ENCODE results near the gene SUPT20HL2. TPM values are rescaled to one million over a fixed set of nuclear protein-coding genes. Genes with fewer than 3 reads are reported as not detected.

SUPT20HL2 gene
- total and polyA plus RNA-seq, 4 donors, result not detected

- 88% methylated on average over 4 of the region's 4 CpGs for WGBS
- Histone ChIP-seq H3K4me3 (ENCODE audit: low read depth in 1 of 3, low read length in 3 of 3) (no peak overlapping the region), H3K27me3 (ENCODE audit: control insufficient read depth in 4 of 4, insufficient read depth in 4 of 4, low read length in 3 of 4) (peaks cover 0 to 4% (median 0%) of the 10 kb centered on the region in 4 donors), H3K9me3 (ENCODE audit: control insufficient read depth in 4 of 4, low read length in 3 of 4) (no peaks in the 10 kb centered on the region), H3K4me1 (ENCODE audit: control insufficient read depth in 4 of 4, insufficient read depth in 4 of 4, low read length in 3 of 4) (no peaks in the 10 kb centered on the region), H3K27ac (ENCODE audit: low read depth in 1 of 2, low read length in 2 of 2) (no peak overlapping the region), H3K9ac (ENCODE audit: low read depth in 1 of 2, low read length in 2 of 2) (no peak overlapping the region), H3K36me3 (ENCODE audit: control insufficient read depth in 4 of 4, insufficient read depth in 3 of 4, low read depth in 1 of 4, low read length in 3 of 4) (no peaks in the 10 kb centered on the region)
- no peak for DNase-seq (ENCODE audit: low spot score)
- no peak for TF ChIP-seq FOXA2 (IDR thresholded peaks at IDR 0.05)
These were observed 46.9 kb downstream of the SUPT20HL2 start for GRCh38 chrX:24266996-24267395.

GRCh38 chrX:24264383-24264782 is 49.5 kb downstream of the SUPT20HL2 start:
- Histone ChIP-seq H3K36me3 (ENCODE audit: control insufficient read depth in 4 of 4, insufficient read depth in 3 of 4, low read depth in 1 of 4, low read length in 3 of 4) (no peaks in the 10 kb centered on the region), H3K27ac (ENCODE audit: low read depth in 1 of 2, low read length in 2 of 2) (no peak overlapping the region), H3K9me3 (ENCODE audit: control insufficient read depth in 4 of 4, low read length in 3 of 4) (no peaks in the 10 kb centered on the region), H3K9ac (ENCODE audit: low read depth in 1 of 2, low read length in 2 of 2) (no peak overlapping the region), H3K27me3 (ENCODE audit: control insufficient read depth in 4 of 4, insufficient read depth in 4 of 4, low read length in 3 of 4) (peaks cover 0 to 4% (median 0%) of the 10 kb centered on the region in 4 donors), H3K4me3 (ENCODE audit: low read depth in 1 of 3, low read length in 3 of 3) (no peak overlapping the region), H3K4me1 (ENCODE audit: control insufficient read depth in 4 of 4, insufficient read depth in 4 of 4, low read length in 3 of 4) (peaks cover 0 to 7% (median 3%) of the 10 kb centered on the region in 4 donors)
- DNase-seq (ENCODE audit: low spot score), result no peak
- no peak for TF ChIP-seq ZBTB33 (IDR thresholded peaks at IDR 0.05)
- 92% methylated on average over 6 of the region's 6 CpGs for WGBS

GRCh38 chrX:24262309-24262708 is 51.6 kb downstream of the SUPT20HL2 start:
- TF ChIP-seq CTCF (IDR thresholded peaks at IDR 0.05; ENCODE audit: low read depth, low read length, missing input control) (no peak), GABPA (IDR thresholded peaks at IDR 0.05 in 1 of 2, conservative IDR thresholded peaks at IDR 0.05 in 1 of 2) (no peak), FOXA2 (IDR thresholded peaks at IDR 0.05) (no peak), HNF4A (conservative IDR thresholded peaks at IDR 0.05) (no peak), HNF4G (IDR thresholded peaks at IDR 0.05) (no peak), ATF3 (IDR thresholded peaks at IDR 0.05) (no peak), RAD21 (IDR thresholded peaks at IDR 0.05) (no peak), TAF1 (conservative IDR thresholded peaks at IDR 0.05) (no peak), EGR1 (IDR thresholded peaks at IDR 0.05; ENCODE audit: low read depth in 2 of 2) (no peak), ZBTB33 (IDR thresholded peaks at IDR 0.05) (no peak), JUND (IDR thresholded peaks at IDR 0.05) (no peak), SP1 (IDR thresholded peaks at IDR 0.05) (no peak), YY1 (IDR thresholded peaks at IDR 0.05) (no peak), FOXA1 (IDR thresholded peaks at IDR 0.05) (no peak)
- no peaks in the 10 kb centered on the region for H3K36me3 ChIP-seq (ENCODE audit: control insufficient read depth in 4 of 4, insufficient read depth in 3 of 4, low read depth in 1 of 4, low read length in 3 of 4)
- peaks cover 0 to 7% (median 3%) of the 10 kb centered on the region in 4 donors for H3K4me1 ChIP-seq (ENCODE audit: control insufficient read depth in 4 of 4, insufficient read depth in 4 of 4, low read length in 3 of 4)

More at GRCh38 chrX:24262309-24262708, 51.6 kb downstream of the SUPT20HL2 start:
- Histone ChIP-seq H3K9ac (ENCODE audit: low read depth in 1 of 2, low read length in 2 of 2) (no peak overlapping the region), H3K27ac (ENCODE audit: low read depth in 1 of 2, low read length in 2 of 2) (no peak overlapping the region), H3K9me3 (ENCODE audit: control insufficient read depth in 4 of 4, low read length in 3 of 4) (no peaks in the 10 kb centered on the region), H3K4me3 (ENCODE audit: low read depth in 1 of 3, low read length in 3 of 3) (no peak overlapping the region), H3K27me3 (ENCODE audit: control insufficient read depth in 4 of 4, insufficient read depth in 4 of 4, low read length in 3 of 4) (peaks cover 0 to 3% (median 0%) of the 10 kb centered on the region in 4 donors)
- no peak for DNase-seq (ENCODE audit: low spot score)
- 96% methylated on average over 3 of the region's 3 CpGs for WGBS

Measured in liver (tissue), 9 donors.